Peyer's patch (tissue), 4 donors: Measurements from ENCODE around the gene EYS.

Experiments used
- CTCF ChIP-seq, 6 experiments: fragments of 450-650 bp in 4 of 6; fragments of 200-600 bp in 2 of 6; sonication (generic) in 1 of 6; IDR thresholded peaks; one replicate each; pipeline ENCODE4 v1.5.1; 2017 to 2019; ENCODE audit warnings: antibody characterized with exemption in 6 of 6, mild to moderate bottlenecking in 3 of 6, moderate library complexity in 1 of 6
- POLR2A ChIP-seq, 2 donors: fragments of 450-650 bp; IDR thresholded peaks; one replicate each; pipeline ENCODE4 v1.5.1; 2017; ENCODE audit warnings: antibody characterized with exemption in 2 of 2, mild to moderate bottlenecking in 2 of 2, moderate library complexity in 2 of 2

- TF ChIP-seq CTCF (IDR thresholded peaks at IDR 0.05) (no peak), POLR2A (IDR thresholded peaks at IDR 0.05) (no peak)
These were observed 1771.3 kb downstream of the EYS start for GRCh38 chr6:63935732-63936131.
